HG02884 (cell line): ENCODE data around the gene TANC1.
A peak's percentile ranks its signal among the peaks of the same experiment; 100 is the strongest.

ENCODE experiments used
- ATAC-seq: cut with Tn5 transposase; IDR thresholded peaks from one replicate; pipeline ENCODE4 v1.9.1; 2021; ENCODE audit warnings: mild to moderate bottlenecking, moderate library complexity; ENCODE audit not compliant: unreplicated experiment

Gene TANC1

DNA sequence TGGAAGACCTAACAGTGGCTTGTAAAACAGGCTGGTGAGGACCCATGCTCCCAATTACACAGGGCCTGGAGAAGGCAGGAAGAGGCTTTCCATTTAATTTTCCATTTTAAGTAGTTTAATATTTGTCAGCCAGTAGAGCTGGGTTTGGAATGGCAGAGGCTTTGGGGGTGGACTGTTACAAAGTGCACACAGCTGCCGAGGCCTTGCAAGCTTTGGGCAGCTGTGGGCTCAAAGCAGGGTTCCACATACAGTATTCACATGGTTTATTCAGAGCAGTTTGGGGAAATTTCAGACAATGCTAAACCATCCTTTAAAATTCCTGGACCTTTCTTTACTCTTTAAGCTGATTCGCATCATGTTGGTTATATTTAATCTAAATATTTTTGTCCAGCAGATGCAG, 185.5 kb downstream of the TANC1 start:
- no peak for ATAC-seq

GRCh38 chr2:159154366-159154765, 185.9 kb downstream of the TANC1 start:
- ATAC-seq, result no peak

DNA sequence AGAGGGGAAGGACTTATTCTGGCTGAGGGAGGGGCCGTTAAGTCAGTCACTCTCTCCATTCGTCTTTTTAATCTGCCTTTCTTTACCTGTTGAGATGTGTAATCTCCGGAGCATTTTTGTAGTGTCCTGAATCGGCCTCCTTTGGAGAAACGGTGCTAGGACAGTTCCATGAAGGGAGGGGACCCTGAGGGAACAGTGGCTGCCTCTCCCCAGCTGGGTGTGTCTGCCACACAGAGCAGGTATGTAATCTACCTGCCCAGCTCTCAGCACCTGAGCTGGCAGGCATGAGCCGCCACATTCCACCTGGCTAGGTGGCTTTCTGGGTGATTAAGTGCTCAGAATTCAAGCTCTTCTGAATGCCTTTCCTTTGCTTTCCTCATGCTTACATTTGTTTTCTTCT, 186.9 kb downstream of the TANC1 start:
- no peak for ATAC-seq

DNA sequence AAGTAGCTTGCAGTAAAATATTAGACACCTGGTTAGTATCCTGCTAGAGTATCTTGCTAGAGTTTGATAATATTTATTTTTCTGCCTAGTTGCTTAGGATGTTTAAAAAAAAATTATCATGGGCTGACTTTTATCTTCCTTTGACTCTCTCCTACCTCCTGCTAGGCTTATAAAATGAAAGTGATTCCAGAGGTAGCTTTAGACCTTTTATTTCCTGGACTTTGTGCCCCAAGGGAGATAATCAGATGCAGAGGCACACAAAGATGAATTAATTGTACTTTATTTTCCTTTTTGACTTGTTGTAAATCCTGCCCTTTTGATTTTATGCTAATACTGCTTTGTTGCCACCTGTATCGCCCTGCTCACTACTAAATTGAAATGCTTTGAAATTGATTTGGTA, 187.4 kb downstream of the TANC1 start:
- no peak for ATAC-seq

DNA sequence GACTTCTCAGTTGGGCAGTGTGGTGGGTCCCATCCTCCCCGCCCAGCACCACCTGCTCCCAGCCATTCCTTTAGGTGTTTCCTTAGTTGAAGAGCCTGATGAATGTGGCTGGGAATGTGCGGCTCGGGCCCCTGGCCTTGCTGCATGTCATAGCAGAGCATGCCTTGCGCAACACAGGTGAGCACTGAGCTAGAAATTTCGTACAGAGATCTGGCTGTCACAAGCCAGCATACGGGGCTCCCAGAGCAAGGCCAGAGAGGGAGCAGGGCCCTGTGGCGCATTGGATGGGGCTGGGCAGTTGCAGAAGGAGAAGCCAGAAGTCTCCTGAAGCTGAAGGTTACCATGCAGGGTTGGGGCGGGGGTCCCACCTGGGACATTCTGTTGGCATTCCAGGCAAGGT, 188.4 kb downstream of the TANC1 start:
- no peak for ATAC-seq

- ATAC-seq, result peak; percentile 49
Observed at GRCh38 chr2:159157361-159158209, 189.1 kb downstream of the TANC1 start.

GRCh38 chr2:159160412-159160811, 192.0 kb downstream of the TANC1 start:
- ATAC-seq, result no peak

DNA sequence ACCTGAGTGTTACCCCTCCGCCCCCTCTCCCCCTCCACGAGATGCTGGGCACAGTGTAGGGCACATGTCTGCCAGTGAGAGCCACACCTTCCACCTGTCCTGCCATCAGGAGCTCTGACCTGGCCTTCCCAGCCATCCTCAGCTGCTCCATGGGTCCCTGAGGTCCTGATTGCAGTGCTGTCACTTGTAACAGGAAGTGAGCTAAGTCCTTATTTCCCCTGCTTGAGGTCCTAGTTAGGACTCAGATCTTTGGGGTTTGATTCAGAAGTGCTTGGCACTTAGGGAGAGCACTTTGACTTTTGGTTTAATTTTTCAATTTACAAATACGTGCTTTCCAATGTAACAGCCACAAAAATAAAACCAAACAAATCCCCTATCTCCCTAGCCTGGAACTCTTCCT, 192.5 kb downstream of the TANC1 start:
- ATAC-seq, result no peak

GRCh38 chr2:159163930-159164329, 195.5 kb downstream of the TANC1 start:
- ATAC-seq, result no peak

DNA sequence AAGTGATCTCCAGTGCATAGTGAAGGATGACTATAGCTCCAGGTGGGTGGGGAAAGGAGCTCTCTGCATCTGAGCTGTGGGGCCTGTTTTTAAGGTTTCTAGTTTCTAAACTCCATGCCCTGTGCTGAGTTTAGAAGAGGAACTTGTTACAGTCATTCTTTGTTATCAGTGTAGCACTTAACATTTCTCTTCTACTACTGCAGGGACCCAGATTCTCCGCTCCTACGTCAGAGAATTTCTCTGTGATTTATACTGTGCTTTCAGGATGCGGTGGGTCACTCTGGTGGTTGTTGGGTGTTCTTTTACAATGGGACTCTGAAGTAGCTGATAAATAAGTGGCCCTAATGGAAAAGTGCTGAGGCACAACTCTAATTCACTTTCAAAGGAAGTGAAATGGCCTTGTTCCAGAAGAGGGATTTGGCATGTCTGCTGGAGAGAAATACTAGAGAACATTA, 196.0 kb downstream of the TANC1 start:
- ATAC-seq, result no peak

DNA sequence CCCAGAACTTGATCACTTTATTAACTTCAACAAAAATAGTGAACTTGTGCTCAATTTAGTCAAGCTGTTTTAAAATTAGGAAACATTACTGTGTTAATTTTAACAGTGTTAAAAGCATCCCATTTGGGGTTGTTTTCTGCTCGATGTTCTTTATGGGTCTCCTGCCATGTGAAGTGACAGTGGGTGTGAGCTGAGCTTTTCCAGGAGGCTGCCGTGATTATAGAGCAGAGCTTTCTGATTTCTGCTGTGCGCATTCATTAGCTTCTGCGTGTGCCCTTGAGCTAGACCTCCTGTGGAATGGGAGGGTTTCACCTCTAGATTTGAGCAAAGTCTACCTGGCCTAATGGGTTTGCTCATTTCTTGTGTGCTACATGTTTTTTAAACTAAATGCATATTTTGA, 196.6 kb downstream of the TANC1 start:
- no peak for ATAC-seq

- no peak for ATAC-seq
Observed at GRCh38 chr2:159168707-159169106, 200.3 kb downstream of the TANC1 start.

DNA sequence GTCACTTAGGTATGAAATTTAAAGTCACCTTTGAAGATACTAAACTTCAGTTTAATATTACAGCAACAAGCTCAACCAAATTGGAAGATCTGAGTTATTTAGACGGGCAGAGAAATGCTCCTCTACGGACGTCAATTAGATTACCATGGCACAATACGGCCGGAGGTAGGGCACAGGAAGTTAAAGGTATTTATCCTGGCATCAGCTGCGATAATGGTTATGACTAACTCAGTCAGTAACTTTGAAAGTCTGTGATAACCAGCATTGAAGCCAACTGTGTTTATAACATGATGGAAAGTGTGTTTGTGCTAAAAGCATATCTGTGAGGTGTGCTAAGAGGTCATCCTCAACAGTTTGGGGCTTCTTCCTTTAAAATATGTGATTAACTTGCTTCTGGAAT, 200.7 kb downstream of the TANC1 start:
- ATAC-seq, result no peak

- no peak for ATAC-seq
Observed at GRCh38 chr2:159172403-159172802, 204.0 kb downstream of the TANC1 start.

DNA sequence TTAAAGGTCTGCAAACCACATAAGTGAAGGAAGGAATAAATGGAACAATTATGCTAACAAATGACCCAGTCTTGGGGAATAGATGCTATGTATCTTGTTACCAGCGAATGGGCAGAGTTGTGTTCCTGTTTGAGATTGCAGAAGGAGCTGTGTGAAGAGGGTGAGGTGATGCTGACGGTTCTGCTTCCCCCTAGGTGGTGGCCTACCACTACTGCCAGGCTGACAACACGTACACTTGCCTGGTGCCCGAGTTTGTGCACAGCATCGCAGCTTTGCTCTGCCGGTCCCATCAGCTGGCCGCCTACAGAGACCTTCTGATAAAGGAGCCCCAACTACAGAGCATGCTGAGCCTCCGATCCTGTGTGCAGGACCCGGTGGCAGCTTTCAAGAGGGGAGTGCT, 206.3 kb downstream of the TANC1 start:
- no peak for ATAC-seq

DNA sequence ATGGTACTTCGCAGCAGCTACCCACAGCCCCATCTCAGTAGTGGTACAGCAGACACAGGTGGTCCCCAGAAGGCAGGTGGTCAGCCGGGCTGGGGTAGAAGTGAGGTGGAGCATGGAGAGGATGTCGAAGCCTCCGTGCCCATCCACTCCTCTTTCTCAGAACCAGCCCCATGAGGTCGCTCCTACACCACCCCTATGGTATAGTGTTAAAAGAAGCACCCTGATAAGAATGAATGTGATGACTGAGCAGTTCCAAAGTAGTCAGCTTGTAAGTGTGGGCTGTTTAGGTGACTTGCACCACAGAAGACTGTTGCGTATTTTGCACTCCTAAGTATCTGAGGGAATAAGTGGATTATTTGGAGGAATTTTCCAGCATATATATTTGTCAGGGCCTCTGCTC, 206.7 kb downstream of the TANC1 start:
- no peak for ATAC-seq

GRCh38 chr2:159175927-159176326, 207.5 kb downstream of the TANC1 start:
- ATAC-seq, result no peak

- no peak for ATAC-seq
Observed at GRCh38 chr2:159176555-159176954, 208.1 kb downstream of the TANC1 start.

GRCh38 chr2:159177357-159177756, 208.9 kb downstream of the TANC1 start:
- ATAC-seq, result no peak

GRCh38 chr2:159177957-159178356, 209.5 kb downstream of the TANC1 start:
- no peak for ATAC-seq

DNA sequence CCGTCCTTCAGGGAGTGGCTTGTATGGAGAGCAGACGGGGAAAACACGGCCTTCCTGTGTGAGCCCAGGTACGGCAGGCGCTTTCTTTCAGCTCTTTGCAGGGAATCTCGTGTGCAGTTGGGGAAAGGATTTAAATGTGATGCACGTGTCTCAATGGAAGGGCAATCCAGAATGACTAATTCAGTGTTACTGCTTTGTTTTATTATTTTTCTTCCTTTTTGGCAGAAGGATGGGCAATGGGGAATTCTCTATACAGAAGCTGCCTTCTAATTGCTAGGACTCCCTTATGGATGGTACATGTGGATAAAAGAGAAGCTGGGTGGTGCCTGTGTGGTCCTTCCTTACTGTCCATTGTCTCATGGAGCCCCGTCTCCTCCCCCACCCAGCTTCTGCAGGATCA, 210.7 kb downstream of the TANC1 start:
- ATAC-seq, result no peak

DNA sequence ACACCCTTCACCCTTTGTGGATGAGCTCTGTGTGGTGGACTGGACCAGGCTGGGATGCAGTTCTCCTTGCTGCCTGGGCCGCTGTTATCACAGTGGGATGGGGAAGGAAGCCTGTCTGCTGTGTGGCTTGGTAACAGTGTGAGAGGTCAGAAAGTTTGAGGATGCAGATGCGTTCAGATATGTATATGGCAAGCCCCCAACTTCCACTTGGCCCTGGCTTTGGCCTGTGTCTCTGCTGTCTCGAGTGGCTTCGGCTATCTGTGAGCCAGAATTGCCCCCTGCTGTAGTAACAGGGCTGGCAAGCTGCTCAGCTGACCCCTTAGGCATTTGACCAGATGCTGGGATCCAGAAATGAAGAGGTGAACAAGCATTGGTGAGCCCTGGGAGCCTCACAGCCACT, 211.3 kb downstream of the TANC1 start:
- no peak for ATAC-seq

GRCh38 chr2:159183346-159183745, 214.9 kb downstream of the TANC1 start:
- ATAC-seq, result no peak
